GM21786 (cell line): ENCODE data around the gene FAM186B.

Source experiments
- ATAC-seq: cut with Tn5 transposase; IDR thresholded peaks from one replicate; pipeline ENCODE4 v1.9.1; 2021; ENCODE audit not compliant: unreplicated experiment

FAM186B gene

GRCh38 chr12:49568442-49569162 is 36.8 kb downstream of the FAM186B start:
- ATAC-seq = peak; percentile 15

GRCh38 chr12:49567611-49568441 is 37.6 kb downstream of the FAM186B start, which contains the start of gene MCRS1:
TSS of gene MCRS1 (minus strand) at chr12:49568142. CDS start at chr12:49566731, 1,411 bp downstream.
- ATAC-seq = peak; percentile 79

DNA sequence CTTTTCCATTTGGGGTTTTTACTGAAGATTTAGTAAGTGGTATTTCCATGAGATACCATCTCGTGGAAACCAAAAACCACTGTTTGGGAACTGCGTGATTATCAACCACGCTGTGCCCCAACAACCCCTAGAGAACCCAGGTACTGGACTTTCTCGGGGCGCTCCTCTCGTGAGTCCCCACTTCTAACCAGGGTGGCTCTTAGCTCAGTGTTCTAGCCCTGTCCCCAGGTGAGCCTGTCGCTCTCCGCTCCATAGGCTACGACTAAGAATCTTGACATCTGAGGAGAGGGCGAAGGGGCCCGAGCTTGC is 38.2 kb downstream of the FAM186B start:
- no peak for ATAC-seq

DNA sequence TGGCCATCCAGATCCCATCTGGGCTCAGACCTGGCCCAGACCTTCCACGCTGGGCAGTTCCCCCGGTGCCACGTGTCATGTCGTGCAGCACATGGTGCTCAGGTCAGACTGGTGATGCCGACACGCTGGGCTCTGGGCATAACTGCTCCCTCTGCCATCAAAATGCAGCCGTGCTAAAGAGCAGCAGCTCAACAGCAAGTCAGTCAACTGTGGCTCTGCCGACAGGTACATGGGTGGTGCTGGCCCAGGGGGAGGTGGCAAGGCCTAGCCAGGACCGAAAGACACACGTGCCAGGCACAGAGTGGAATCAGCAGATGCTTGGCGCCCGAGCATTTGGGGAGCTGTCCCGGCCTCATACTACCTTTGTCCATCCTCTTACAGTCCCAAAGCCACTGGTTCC is 39.1 kb downstream of the FAM186B start:
- no peak for ATAC-seq

DNA sequence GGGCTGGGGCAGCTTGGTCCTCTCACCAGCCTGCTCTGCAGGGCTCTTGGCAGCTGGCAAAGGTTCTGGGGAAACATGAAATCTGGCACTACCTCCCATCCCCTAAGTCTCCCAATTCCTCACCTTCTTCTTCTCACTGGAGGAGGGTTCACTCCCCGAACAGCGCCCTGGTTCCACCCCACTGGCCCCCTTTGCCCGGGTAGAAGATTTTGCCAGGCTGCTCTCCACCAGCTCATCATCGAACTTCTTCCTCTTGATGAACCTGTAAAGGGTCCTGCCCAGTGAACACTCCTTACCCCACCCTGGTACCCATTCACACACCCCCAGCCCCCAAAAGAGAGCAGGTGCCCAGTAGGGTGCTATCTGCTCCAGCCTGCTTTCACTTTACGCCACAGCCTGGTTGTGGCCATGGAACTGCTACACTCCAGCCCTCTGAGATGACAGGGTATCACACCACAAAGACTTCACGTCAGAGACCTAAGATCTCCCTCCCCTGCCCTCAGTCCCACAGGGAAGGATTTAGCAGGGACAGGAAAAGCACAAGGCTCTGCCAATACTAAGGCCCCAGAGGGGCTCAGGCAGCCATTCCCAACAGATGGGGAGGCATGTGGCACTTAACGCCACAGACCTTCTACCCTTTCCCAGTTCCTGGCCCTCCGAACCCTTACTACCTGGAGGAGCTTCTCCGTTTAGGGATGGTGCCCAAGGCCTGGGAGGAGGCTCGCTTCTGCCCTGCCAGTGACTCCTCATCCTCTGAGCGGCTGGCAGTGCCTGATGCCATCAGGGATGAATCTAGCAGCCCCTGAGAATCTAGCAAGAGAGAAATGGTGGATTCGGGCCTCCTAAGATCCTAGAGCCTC is 39.8 kb downstream of the FAM186B start:
- ATAC-seq = no peak

DNA sequence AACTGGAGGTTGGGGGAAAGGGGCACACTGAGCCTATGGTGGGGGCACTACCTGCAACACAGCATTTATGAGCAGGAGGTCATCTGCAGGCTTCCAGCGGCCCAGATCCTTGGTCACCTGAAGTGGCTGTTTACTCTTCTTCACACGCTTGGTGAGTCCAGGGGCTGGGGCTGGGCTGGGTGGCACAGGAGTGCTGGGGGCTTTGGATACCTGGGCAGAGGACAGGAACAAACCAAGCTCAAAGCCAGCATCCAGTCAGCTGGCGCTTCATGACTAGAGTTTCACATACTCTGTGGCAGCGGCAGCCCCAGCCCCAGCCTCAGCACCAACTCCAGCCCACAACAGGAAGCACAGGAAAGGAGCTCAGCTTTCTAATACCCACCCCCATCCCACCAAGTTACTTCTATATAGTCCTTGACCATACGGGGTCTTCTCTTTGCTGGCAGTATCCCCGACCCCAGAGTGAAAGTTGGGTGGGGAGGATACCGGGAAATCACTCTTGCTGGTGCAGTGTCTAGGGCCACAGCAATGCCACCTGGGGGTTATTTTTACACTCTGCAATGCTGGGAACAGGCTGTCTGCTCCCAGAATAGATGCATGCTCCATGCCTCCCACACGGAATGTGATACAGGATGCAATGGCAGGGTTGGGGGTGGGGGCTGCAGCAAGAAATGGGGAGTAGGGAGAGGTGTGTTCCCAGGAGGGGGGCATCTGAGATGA is 40.6 kb downstream of the FAM186B start:
- no peak for ATAC-seq

DNA sequence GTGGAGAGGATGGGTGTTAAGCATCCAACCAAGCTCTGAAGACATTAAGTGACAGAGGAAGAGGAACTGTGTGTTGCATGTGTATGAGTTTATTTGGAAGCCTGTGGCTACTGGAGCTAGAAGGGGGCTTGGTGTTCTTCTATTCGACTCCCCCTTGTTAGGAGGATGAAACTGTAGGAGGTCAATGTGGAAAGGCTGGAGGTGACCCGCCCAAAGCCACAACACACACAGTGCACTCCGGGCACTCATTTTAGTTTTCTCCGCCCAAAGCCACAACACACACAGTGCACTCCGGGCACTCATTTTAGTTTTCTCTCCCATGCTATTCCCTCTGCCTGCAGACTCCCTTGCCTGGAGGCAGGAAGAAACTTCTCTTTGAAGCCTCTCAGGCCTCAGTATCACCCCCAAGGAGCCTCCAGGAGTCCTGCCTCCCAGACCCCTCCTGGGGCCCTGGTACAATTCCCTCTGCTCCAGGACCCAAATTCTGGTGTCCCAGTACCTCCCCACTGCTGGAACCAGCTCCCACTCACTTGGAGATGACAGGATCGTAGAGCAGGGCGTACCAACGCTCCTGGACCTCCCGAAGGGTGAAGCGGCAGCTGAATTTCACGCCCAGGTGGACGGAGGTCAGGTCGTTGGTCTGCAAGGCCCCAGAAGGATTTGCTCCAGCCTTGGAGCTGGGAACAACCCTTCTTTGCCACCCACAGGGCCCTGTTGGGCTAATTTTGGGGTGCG is 41.3 kb downstream of the FAM186B start:
- no peak for ATAC-seq

DNA sequence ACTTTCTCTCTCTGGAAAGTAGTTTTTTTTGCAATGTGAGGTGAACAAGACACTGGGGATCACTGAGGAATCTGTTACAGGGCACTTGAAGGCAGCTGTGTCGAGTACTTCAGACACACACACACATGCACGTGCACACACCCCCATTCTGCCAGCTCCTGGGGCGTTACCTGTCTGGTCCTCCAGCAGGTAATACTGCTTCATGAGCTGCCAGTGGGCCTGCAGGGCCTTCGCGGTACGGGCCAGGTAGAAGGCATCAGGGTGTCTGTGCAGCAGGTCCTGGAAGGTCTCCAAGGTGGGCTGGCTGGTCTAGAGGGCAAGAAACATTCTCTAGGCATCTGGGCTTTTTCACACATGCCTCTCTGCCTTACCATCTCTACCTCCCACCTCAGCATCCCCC is 42.6 kb downstream of the FAM186B start:
- ATAC-seq = no peak

GRCh38 chr12:49562233-49562632 is 43.2 kb downstream of the FAM186B start:
- no peak for ATAC-seq

DNA sequence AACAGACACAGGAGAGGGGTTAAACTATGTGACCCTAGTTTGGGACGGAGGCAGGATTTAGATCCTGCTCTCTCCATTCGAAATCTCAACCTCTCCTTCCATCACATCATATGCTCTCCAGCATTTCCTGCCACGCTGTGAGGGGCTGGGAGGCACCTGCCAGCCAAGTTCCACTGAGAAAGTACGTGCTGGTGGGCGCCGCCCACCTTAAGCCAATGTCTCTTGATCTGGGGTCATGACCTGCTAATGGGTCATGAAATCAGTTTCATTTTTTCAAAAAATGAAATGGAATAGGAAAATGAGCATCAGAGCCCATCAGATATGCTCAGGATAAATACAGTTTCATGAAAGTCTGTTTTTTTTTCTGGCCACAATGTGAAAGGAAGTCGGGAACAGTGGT is 44.7 kb downstream of the FAM186B start:
- no peak for ATAC-seq

DNA sequence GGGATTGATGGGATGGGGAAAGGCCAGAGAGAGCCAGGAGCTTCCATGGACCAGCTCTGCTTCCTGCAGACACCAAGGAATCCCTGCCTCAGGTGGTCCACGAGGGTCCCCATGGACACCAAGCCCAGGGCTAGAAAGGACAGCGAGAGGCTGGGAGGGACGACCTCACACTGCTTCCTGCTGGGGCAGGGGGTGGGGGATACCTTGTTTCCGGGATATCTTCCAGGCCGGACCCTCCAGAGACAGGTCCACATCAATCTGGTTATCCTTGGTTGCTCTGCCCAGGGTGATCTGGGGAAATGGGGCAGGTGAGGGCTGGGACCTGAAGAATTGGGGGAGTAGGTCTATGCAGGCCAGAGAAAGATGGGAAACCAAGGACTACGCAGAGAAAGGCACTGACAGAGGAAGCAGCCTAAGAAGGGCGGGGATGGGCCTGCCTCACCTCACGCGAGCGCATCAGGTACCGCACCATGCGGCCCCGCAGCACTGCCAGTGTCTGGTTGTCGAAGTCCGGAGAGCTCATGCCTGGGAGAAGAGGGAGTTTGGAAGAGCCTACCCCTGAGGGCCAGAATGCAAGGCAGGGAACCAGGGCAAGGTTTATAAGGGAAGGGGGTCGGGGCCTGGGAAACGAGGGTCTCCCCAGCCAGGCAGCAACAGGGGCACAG is 46.3 kb downstream of the FAM186B start:
- ATAC-seq = no peak

- no peak for ATAC-seq
Observed at GRCh38 chr12:49558526-49558925, 46.9 kb downstream of the FAM186B start.

DNA sequence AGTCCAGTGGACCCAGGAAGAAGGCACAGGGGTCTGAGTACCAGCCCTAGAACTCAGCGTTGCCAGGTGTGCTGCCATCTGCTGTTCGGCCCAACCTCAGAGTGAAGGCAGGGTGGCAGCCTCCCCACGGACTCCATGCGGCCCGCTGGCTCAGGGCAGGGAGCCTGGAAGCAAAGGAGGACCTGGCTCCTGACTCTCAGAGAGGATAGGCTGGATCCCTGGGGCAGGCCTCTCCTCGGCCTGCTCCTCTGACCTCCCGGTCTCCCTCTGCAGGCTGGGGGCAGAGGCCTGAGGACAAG is 47.6 kb downstream of the FAM186B start:
- ATAC-seq = no peak

DNA sequence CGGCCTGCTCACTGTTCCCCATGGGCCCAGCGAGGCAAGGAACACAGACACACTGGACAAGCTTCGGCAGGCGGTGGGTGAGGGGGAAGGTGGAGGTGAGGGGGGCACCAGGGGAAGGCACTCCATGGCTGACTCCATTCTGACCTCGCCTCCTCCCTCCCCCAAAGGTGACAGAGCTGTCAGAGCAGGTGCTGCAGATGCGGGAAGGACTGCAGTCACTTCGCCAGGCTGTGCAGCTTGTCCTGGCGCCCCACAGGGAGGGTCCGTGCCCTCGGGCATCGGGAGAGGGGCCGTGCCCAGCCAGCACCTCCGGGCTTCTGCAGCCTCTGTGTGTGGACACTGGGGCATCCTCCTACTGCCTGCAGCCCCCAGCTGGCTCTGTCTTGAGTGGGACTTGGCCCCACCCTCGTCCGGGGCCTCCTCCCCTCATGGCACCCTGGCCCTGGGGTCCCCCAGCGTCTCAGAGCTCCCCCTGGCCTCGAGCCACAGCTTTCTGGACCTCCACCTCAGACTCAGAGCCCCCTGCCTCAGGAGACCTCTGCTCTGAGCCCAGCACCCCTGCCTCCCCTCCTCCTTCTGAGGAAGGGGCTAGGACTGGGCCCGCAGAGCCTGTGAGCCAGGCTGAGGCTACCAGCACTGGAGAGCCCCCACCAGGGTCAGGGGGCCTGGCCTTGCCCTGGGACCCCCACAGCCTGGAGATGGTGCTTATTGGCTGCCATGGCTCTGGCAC is 48.1 kb downstream of the FAM186B start:
- no peak for ATAC-seq

GRCh38 chr12:49556391-49557186 is 48.9 kb downstream of the FAM186B start:
- ATAC-seq = no peak

- ATAC-seq = no peak
Observed at GRCh38 chr12:49555631-49556390, 49.6 kb downstream of the FAM186B start.

DNA sequence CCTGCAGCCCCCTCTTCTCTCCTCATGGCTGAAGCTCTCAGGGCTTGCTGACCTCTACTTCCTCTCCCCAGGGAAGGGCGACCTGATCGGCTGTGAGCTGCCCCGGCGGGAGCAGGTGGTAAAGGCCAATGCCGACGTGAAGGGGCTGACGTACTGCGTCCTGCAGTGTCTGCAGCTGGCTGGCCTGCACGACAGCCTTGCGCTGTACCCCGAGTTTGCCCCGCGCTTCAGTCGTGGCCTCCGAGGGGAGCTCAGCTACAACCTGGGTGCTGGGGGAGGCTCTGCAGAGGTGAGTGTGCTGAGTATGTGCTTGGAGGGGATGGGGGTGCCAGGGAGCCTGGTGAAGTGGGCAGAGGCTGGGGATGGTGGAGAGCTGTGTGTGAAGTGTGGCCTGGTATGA is 51.2 kb downstream of the FAM186B start:
- ATAC-seq = no peak
